GM19455 (cell line): ENCODE results near the gene ZMIZ1.

Source experiments
- ATAC-seq: cut with Tn5 transposase; IDR thresholded peaks from one replicate; pipeline ENCODE4 v1.9.1; 2021; ENCODE audit not compliant: unreplicated experiment

The ZMIZ1 gene

DNA sequence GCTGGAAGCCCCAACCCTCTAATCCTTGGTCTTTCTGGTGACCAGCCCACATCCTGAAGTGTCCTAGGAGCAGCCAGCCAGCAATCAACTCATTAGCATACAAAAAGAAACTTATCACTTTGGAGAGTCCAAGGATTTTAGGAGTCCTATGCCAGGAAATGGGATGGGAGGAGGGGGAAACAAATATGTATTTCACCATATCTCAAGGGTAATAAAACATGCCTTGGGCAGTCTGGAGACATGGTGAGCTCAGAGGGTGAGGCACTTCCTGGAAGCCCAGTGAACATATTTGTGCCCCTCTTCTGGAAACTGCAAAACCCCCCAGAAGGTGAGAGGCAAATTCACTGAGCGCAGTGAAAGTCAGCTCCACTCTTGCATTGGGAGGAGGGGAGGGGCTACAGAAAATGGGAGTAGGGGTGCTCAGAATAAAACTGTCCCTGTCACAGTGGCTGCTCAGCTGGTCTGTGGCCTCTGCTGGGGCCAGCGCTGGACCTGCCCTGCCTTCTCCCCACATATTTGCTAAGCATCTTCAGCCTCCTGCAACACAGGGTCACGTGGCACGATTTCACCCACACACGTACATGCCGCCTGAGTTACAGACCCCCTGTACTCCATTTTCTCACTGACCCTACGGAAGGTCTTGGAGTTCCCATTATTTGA, 17.7 kb upstream of the ZMIZ1 start:
- ATAC-seq: no peak

DNA sequence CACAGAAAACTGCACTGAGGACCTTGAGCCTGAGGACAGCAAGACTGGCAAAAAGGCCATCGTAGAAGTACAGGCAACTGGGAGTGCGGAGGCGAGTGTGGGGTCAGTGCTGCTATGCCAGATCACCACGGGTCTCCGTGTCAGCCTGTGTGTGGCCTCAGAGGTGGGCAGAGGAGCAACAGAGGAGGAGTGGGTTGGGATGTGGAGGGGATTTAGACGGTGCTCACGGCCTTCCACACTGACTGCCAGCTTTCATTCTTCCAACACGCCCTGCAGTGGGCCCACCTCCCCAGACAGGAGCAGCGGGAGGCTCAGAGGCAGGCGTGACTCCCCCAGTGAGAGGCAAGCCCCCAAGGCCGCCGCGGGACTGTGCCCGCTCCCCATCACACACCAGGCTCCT, 17.0 kb upstream of the ZMIZ1 start:
- ATAC-seq: no peak

DNA sequence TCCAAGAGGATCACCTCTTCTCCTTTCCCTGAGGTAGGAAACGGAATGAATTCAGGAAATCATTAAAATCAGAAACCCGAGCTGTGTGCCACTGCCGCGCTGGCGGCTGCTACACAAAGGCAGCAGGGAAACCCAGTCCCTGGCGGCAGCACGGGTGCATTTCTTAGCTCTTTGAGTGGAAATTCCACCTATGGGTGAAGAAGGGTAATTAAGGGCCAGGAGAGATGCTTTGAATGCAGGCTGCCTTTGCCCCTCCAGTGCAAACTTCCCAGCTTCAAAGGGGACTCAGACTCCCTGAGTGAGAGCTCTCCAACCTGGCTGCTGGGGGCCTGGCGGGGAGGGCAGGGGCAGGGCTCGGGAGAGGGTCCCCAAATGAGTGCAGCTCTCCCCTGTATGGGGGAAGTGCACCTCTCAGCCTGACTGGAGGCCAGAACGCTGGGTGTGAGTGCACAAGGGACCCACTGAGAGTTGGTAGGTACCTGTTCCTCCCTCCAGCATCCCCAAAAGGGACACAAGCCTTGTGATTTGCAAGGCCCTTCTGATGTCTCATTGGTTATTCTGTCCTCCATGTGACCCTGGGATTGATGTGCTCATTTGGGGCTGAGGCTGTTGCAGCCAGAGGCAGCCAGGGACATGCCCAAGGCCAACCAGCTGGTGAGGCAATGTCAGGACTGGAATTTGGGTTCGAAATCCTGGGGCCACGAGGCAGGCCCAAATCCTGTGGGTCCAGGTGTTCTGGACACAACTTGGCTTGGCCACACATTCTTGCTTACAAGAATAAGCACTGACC, 16.3 kb upstream of the ZMIZ1 start:
- no peak for ATAC-seq

DNA sequence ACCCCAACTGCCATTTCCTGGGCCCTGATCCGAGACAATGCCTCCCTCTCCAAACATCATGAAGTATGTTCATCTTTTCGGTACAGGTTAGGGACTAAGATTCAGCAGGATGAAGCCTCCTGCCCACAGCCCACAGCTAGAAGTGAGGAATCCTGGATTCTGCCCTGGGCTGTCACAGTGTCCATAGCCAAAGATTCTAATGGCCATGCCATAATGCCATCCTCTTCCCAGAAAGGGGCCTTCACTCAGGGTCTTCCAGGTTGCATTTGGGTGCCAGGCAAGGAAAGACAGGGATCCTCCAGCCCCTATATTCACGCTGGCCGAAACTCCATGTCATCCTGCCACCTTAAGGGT, 15.7 kb upstream of the ZMIZ1 start:
- ATAC-seq: no peak

DNA sequence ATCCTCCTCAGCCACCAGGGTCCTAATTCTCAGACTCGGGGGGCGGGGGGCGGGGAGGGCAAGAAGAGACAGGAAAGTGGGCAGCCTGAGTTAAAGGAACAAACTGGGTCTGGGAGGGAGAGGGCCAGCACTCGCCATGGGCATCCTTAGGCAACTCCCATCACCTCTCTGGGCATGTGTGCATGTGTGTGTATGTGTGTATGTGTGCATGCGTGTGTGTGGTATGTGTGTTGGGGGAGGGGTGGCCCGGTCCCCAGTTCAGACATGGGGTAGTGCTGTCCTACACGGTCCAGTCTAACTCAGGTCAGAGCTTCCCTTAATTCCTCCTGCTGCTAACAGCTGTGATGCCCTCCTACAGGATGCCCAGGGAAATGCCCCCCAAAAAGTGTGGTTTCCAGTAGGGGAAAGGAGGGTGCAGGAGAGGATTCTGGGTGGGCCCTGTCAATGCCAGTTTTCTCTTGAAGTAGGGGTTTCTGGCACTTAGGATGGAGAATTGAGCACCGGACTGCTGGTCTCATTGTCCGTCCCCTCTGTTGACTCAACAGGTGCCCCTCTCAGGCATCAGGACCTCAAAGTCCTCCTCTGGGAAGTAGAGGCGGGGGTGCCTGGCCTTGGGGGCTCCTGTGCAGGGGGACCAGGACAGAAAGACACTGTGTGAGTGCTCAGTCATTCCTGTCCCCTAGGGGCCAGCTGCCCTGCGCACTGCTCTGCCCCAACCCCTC, 15.1 kb upstream of the ZMIZ1 start:
- no peak for ATAC-seq

DNA sequence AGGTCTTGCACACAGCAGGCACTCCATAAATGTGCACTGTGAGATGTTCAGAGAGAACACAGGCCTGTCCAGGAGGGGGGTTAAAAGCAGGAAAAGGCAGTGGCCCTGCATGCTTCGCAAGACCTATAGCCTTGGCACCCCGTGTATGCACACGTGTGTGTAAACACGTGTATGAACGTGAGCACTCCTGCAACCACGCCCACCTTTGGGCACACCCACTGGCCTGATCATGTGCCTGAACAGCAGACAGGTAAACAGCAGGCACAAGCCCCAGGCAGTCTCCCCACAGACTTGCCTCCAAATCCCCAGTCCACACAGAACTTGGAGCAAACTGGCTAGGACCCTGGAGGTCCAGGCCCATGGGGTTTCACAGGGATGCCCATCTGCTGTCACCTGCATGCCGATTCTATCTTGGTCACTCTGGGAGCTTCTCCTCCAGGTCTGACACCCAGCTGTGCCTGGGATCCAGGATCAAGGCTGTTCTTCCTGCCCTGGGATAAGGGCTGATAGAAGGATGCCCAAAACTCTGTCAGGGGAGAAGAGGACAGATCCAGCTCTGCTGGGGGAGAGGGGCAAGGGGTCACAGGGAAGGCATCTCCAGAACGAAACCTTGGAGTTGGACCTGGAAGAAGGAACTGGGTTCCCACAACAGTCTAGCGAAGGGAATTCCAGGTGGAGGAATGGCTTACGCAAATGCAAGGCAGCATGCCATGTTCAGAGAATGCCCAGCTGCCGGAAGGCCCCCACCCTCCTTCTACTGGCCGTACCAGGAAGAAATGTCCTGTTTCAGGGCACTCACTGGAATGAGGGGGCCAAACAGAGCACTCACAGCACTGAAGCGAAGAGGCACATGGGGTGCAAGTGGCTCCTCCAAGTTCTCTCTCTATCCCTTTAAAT, 14.3 kb upstream of the ZMIZ1 start:
- no peak for ATAC-seq

DNA sequence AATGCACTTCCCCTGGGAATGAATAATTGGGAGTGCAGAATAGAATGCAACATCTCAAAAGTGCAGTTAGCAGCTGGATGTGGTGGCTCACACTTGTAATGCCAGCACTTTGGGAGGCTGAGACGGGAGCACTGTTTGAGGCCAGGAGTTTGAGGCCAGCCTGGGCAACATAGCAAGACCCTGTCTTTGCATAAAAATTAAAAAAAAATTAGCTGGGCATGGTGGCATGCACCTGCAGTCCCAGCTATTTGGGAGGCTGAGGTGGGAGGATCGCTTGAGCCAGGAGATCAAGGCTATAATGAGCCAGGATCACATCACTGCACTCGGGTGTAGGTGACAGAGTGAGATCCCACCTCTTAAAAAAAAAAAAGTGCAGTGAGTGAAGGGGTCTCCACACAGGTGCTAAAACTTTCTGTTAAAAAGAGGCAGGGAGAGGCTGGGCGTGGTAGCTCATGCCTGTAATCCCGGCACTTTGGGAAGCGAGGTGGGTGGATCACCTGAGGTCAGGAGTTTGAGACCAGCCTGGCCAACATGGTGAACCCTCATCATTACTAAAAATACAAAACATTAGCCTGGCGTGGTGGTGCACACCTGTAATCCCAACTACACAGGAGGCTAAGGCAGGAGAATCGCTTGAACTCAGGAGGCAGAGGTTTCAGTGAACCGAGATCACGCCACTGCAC, 13.5 kb upstream of the ZMIZ1 start:
- no peak for ATAC-seq

DNA sequence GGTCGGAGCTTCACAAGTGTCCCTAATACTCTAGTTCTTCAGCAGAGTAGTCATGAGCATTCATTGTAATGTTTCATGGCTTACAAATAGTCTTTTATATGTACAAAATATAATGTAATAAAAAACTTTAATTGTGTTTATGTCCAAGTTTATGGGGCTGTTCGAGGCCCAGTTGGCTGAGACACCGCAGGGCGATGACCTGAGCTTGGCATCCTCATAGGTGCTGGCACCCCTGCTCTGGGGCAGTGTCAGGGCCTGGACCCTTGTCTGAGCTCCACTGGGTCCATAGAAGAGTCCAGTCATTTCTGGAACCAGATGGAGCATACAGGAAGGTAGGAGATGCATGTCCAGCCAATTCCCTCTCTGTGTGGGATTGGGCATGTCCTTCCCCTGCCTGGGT, 12.9 kb upstream of the ZMIZ1 start:
- no peak for ATAC-seq

DNA sequence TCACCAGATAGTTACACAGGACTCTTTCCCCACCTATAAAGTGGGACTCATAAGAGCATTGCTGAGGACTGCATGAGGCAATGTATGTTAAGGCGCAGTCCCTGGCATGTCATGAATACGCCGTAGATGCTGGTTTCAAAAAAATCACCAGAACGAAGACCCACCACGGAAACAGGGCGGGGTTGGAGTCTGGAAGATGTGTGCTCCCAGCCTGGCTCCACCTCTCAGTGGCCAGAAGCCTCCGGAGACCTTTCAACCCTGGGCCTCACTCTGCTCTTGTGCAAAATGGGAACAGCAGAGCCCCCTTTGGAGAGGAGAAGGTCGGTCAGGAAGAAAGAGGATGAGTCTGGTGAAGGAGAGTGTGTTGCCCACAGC, 12.4 kb upstream of the ZMIZ1 start:
- no peak for ATAC-seq

DNA sequence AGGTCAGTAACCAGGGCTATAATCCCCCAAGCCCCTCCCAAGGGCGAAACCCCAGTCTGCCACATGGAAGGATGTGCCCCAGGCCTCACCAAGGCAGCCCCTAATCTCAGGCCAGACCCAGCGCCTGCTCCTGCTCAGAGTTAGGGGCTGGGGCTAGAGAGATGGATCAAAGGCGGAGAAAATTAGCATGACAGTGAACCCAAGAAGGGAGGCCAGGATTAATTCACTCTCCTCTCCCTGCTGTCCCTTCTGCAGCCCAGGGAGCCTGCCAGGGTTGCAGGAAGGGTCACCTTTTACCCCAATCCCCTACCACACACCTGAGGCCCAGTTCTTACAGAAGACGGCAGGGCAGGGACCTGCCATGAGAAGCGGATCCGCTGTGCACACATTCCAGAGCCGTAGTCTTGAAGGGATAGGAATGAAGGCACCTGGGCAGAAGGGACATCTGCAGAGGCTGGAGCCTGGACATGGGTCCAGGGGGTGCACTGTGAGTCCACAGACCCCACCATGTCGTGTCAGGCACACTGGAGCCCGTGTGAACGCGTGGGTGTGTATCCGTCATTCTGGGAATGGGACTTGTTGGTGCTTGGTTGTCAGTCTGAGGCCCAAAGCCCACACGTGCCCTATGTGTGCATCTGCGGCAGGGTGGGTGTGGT, 11.9 kb upstream of the ZMIZ1 start:
- ATAC-seq: no peak

DNA sequence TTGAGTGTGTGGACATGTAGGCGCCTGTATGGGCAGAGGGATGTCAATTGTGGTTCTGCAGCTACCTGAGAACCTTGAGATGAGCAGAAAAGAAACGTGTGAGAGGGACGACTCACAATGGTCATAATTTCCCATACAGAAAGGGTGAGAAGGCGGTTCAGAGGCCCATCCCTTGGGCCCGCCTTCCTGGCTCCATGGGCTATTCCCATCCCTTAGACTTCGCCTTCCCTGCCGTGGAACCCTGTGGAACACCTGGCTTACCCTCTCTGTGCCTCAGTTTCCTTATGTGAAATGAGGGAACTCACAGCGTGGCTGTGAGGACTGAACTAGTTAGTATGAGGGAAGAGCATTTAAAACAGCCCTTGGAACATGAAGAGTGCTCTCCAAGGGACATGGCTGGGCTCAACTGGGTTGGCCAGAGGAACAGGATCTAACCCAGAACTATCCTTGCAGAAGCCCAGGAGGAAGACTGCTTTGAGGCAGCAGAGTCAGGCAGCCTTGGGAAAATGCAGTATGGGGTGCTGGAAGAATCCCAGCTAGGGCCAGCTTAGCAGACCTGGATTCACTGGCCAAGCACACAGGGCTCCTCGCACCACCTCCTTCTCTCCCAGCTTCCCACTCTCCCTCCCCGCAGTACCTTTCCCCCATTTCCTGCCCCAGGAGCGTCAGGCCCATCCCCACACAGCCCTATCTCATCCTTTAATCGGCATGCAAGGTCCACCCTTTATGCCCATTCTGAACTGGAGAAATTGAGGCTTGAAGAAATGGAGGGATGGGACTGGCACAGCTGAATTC, 11.1 kb upstream of the ZMIZ1 start:
- ATAC-seq: no peak

DNA sequence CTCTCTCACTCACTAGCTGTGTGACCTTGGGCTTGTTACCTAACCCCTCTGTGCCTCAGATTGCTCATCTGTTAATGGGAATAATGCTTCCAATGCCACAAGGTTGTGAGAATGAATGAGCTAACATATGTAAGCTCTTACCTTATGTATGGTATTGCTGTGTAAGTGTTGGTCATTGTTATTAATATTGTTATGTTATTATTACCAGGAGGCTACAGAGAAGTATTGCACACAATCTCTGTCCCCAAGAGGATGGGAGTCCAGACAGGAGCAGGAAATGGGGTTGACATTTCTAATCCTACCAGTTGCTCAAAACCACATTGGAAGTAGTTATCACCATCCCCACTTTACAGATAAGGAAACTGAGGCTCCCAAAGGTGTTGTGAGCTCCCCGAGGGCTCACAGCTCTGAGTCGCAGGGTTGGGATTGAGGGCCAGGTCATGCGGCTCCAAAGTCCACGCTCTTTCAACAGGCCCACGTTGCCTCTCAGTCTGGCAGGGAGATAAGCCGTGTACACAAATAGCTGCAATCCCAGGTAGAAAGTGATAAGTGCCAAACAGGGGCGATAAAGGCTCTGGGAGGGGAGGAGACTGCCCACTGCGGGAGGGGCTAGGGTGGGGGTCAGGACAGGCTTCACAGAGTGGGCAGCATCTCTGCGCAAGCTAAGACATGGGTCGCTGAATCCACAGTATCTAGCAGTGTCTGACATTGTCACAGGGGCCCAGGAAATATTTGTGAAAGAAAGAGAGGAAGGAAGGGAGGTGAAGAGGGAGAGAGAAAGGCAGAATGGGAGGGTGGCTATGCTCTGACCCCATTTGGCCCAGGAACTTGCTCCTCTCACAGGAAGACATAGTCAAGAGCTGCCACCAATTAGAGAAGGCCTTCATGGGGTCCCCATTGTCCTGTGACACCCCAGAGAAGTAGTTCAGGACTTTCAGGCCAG, 9.6 kb upstream of the ZMIZ1 start:
- no peak for ATAC-seq

DNA sequence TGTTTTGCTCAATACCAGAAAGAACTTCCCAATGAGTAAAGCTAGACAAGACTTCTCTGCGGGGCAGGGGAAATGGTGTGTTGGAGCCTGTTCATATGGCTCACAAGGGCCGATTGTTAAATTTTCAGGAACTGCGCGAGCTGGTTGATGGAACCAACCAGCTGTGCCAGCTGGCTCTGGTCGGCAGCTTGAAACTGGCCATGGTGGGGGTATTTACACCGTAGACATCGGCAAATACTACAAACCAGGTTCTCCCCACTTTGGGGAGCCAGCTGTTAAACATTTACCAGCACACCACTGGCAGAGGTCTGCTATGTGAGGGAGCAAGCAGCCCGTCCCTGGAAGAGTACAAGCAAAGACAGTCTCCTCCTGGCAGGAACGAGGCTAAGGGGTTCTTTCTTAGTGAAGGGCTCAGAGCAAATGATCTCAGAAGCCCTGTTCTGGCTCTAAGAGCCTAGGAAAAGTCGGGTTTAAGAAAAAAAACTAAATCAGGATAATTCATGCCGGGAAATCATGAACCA, 8.8 kb upstream of the ZMIZ1 start:
- ATAC-seq: no peak

DNA sequence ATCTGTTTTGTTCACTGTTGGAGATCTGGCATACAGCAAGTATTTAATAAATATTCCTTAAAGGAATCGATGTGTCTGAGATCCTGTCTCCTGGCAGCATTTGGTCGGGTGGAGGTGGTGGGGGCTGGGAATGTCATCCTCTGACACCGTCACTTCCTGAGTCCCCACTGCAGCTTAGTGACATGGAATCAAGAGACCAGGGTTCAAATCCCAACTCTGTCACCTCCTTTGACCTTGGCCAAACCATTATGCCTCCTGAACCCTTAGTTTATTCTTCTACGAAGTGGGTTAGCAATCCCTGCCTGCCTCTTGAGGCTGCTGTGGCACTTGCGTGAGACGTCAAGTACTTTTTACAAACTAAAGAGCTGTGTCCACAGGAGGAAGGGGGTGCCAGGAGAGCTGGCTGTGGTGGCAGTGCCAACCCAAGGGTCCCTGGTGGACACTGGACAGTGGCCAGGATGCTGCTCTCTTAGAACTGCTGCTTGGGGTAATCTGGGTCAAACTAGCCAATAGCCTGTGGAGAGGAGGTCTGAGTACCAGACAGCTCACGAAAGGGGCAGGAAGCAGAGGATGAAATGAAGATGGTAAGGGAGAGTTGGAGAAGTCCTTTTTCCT, 8.0 kb upstream of the ZMIZ1 start:
- ATAC-seq: no peak

DNA sequence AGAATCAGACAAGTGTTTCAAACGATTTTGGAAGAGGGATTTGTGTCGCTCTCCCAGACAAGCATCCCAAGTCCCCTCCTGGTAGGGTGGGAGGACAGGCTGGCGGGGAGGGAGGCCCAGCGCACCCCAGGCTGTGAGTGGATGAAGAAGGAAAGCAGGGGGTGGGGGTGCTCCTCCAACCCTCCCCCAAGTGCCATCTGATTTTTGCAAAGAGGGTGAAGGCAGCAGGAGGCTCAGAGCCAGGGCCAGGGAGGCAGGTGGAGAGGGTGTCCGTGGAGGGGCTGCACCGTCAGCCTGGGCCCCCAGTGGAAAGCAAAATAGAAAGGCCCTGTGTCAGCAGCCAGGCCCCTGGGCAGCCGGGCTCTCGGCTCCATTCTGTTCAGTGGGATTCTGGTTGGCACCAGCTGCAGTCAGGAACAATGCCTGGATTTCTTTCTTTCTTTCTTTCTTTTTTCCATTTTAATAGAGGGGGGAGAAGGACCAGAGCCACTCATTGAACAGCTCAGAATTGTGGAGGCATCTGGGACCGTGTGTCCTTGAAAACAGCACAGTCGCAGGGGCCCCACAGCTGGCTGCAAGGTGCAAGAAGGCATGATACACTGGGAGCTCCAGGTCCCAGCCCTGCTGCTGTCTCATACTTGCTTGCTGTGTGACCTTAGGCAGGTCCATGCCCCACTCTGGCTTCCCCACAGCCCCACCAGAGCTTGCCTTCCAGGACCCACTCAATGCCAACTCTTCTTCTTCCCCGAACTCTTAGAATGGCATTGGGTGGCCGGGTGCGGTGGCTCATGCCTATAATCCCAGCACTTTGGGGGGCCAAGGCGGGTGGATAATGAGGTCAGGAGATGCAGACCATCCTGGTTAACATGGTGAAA, 7.1 kb upstream of the ZMIZ1 start:
- no peak for ATAC-seq

DNA sequence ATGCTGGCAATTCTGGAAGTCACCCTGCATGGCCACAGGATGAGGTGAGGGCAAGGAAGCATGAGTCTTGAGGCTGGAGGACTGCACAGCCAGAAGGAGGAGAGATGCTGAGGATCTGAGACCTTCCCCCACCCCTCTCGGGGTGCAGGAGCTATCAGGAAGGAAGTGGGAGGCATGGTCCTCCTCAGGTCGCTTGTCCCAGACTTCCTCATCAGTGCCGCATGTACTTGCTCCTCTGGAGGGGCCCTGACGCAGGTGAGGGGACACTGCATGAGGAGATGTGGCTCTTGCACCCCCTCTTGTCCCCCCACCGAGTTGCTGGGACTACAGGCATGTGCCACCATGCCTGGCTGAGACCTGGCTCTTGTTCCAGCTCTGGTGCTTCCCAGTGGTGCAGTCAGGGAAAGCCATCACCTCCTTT, 5.7 kb upstream of the ZMIZ1 start:
- ATAC-seq: no peak
